B cell (primary cell): ENCODE results near the gene KMT2C. TPM values are rescaled to one million over a fixed set of nuclear protein-coding genes. Genes with fewer than 3 reads are reported as not detected.
"Not testable (repeated sequence)": the region's sequence is repeated elsewhere in the genome, so short reads cannot be mapped to it uniquely, and the experiment has no call there.

ENCODE experiments used
- ATAC-seq: fragments of 200-7000 bp; cut with Tn5 transposase; one replicate; pipeline ENCODE4 v1.10.0; 2021; ENCODE audit warnings: low read depth, mild to moderate bottlenecking, moderate number of reproducible peaks, moderate library complexity
- CTCF ChIA-PET: fragments of 350-600 bp; sonication (Branson Sonifier 250); formaldehyde crosslinking; loops from one replicate; lab custom pipeline; 2021; ENCODE audit warnings: antibody characterized with exemption, inconsistent platforms; lab: Charles Lee
- POLR2A ChIA-PET: fragments of 350-600 bp; sonication (Branson Sonifier 250); formaldehyde crosslinking; loops from one replicate; lab custom pipeline; 2021; ENCODE audit warnings: antibody characterized with exemption; lab: Charles Lee
- DNase-seq: peaks from one replicate; pipeline ENCODE4 v3.0.0; 2013
- H2AFZ ChIP-seq: 2 replicates; pipeline ENCODE4 v1.6.1; 2012; ENCODE audit warnings: mild to moderate bottlenecking, low read depth, low read length; ENCODE audit not compliant: insufficient read depth, poor library complexity, severe bottlenecking
- H3K27ac ChIP-seq, 2 donors: 1 replicate in 1 of 2; 2 replicates in 1 of 2; pipeline ENCODE4 v1.5.1; 2012 to 2013; ENCODE audit warnings: low read length in 2 of 2, mild to moderate bottlenecking in 2 of 2, moderate library complexity in 1 of 2
- H3K27me3 ChIP-seq, 4 experiments: fragments of 200-600 bp in 1 of 4; sonication (generic) in 1 of 4; replicated peaks in 1 of 4; 1 replicate in 2 of 4; 2 replicates in 2 of 4; pipeline versions ENCODE4 v1.6.1 to v1.7.0; 2013 to 2016; ENCODE audit warnings: low read length in 3 of 4, mild to moderate bottlenecking in 2 of 4, mixed read lengths in 1 of 4, moderate library complexity in 1 of 4; ENCODE audit not compliant: insufficient read depth in 4 of 4, control insufficient read depth in 3 of 4; ENCODE audit errors: control extremely low read depth in 1 of 4
- H3K36me3 ChIP-seq, 2 experiments: replicated peaks in 1 of 2; 1 replicate in 1 of 2; 2 replicates in 1 of 2; pipeline versions ENCODE4 v1.6.1 to v1.7.1; 2013; ENCODE audit warnings: low read length in 1 of 2; ENCODE audit not compliant: insufficient read depth in 2 of 2, control insufficient read depth in 1 of 2; ENCODE audit errors: control extremely low read depth in 1 of 2, extremely low read depth in 1 of 2
- H3K4me1 ChIP-seq, 2 donors: fragments of 200-600 bp in 1 of 2; sonication (generic) in 1 of 2; 1 replicate in 1 of 2; 2 replicates in 1 of 2; pipeline versions ENCODE4 v1.5.1 to v1.6.1; 2013 to 2017; ENCODE audit warnings: low read length in 2 of 2; ENCODE audit not compliant: control insufficient read depth in 2 of 2, insufficient read depth in 2 of 2
- H3K4me2 ChIP-seq: replicated peaks from 2 replicates; pipeline ENCODE3; 2012; ENCODE audit warnings: mild to moderate bottlenecking, low read depth, low read length; ENCODE audit not compliant: poor library complexity, severe bottlenecking
- H3K4me3 ChIP-seq, 5 experiments: fragments of 200-600 bp in 1 of 5; sonication (generic) in 1 of 5; 1 replicate in 3 of 5; 2 replicates in 2 of 5; pipeline versions ENCODE4 v1.5.1 to v1.7.0; 2011 to 2016; ENCODE audit warnings: low read length in 4 of 5, mild to moderate bottlenecking in 4 of 5, low read depth in 2 of 5, control low read depth in 1 of 5, moderate library complexity in 1 of 5; ENCODE audit not compliant: insufficient read depth in 1 of 5; ENCODE audit errors: control extremely low read depth in 1 of 5, extremely low read depth in 1 of 5
- H3K79me2 ChIP-seq: fragments of 200-600 bp; sonication (generic); one replicate; pipeline ENCODE4 v1.6.0; 2016; ENCODE audit warnings: low read length; ENCODE audit not compliant: control insufficient read depth, insufficient read depth
- H3K9ac ChIP-seq: fragments of 200-600 bp; sonication (generic); 2 replicates; pipeline ENCODE4 v1.6.1; 2017; ENCODE audit warnings: mild to moderate bottlenecking, low read length, moderate library complexity
- H3K9me3 ChIP-seq, 3 donors: one replicate each; pipeline versions ENCODE4 v1.6.1 to v1.7.1; 2013; ENCODE audit warnings: low read length in 2 of 3; ENCODE audit not compliant: control insufficient read depth in 2 of 3, insufficient read depth in 1 of 3; ENCODE audit errors: control extremely low read depth in 1 of 3
- H4K20me1 ChIP-seq: 2 replicates; pipeline ENCODE4 v1.6.0; 2012; ENCODE audit warnings: mild to moderate bottlenecking, low read length; ENCODE audit not compliant: insufficient read depth, control insufficient read depth, poor library complexity, severe bottlenecking
- H3K27ac Mint-ChIP-seq: one replicate; pipeline ENCODE4 v1.8.0; 2021; ENCODE audit warnings: mixed read lengths
- H3K27me3 Mint-ChIP-seq: one replicate; pipeline ENCODE4 v1.8.0; 2021; ENCODE audit warnings: mixed read lengths
- H3K4me1 Mint-ChIP-seq: one replicate; pipeline ENCODE4 v1.8.0; 2021; ENCODE audit warnings: mixed read lengths
- H3K4me3 Mint-ChIP-seq: one replicate; pipeline ENCODE4 v1.8.0; 2021; ENCODE audit warnings: mixed read lengths
- H3K9me3 Mint-ChIP-seq: one replicate; pipeline ENCODE4 v1.8.0; 2022; ENCODE audit warnings: mixed read lengths; ENCODE audit not compliant: insufficient read depth
- WGBS: methylation state at CpG from one replicate; pipeline ENCODE4 v1.1.5; 2013; ENCODE audit warnings: missing lambda C conversion rate; ENCODE audit not compliant: insufficient coverage; 5-methylcytosine and 5-hydroxymethylcytosine counted together
- intact Hi-C: fragments of 100-400 bp; cut with micrococcal nuclease; formaldehyde crosslinking; loops from one replicate; pipeline ENCODE4 v1.10.0; 2022
- polyA plus RNA-seq: library from polyadenylated mRNA; depleted of rRNA; stranded (reverse); fragments of >200 nt; gene quantifications from 2 replicates; pipeline ENCODE4 v1.2.3, GENCODE V29; 2012
- total RNA-seq, 2 donors: library from RNA; stranded (reverse); fragments of 120-200 nt in 1 of 2; gene quantifications; 1 replicate in 1 of 2; 2 replicates in 1 of 2; pipeline versions ENCODE4 v1.2.3 to v1.2.4, GENCODE V29; 2013 to 2022

The KMT2C gene
- total and polyA plus RNA-seq, 2 donors (not counting 1 experiment from before 2014, with no cell fraction given) = 14.9 to 171 TPM

- peaks cover 4 to 10% of the 10 kb centered on the region in 2 experiments for H3K36me3 ChIP-seq
- H4K20me1 ChIP-seq, H3K4me1 Mint-ChIP-seq, H3K27me3 Mint-ChIP-seq, H3K9me3 Mint-ChIP-seq, H3K4me2 ChIP-seq, H3K9me3 ChIP-seq, CTCF ChIA-PET, H3K27me3 ChIP-seq, H3K4me3 Mint-ChIP-seq, H3K27ac ChIP-seq, ATAC-seq, H3K4me1 ChIP-seq, H3K27ac Mint-ChIP-seq, intact Hi-C loops, DNase-seq, H2AFZ ChIP-seq, H3K9ac ChIP-seq, H3K79me2 ChIP-seq, H3K4me3 ChIP-seq, POLR2A ChIA-PET: not testable (repeated sequence)
- 100% methylated on average over 3 of the region's 7 CpGs for WGBS
Observed at GRCh38 chr7:152208766-152209165, 227.0 kb downstream of the KMT2C start.

- H3K9me3 ChIP-seq, H3K27me3 ChIP-seq, H3K79me2 ChIP-seq, H3K4me3 Mint-ChIP-seq, H3K9ac ChIP-seq, DNase-seq, H3K9me3 Mint-ChIP-seq, H3K27ac ChIP-seq, H3K4me1 ChIP-seq, H3K27me3 Mint-ChIP-seq, POLR2A ChIA-PET, ATAC-seq, H3K4me1 Mint-ChIP-seq, H3K27ac Mint-ChIP-seq, H2AFZ ChIP-seq, intact Hi-C loops, H3K4me3 ChIP-seq, H4K20me1 ChIP-seq, H3K4me2 ChIP-seq: not testable (repeated sequence)
- CTCF ChIA-PET = interaction anchor here (0.7 kb wide), 1 partner anchor 56 kb away, joined by 4 read pairs; no protein-coding TSS in a partner anchor
- peaks cover 11 to 12% of the 10 kb centered on the region in 2 experiments for H3K36me3 ChIP-seq
Observed at GRCh38 chr7:152204417-152204816, 231.4 kb downstream of the KMT2C start.
